Neural cell (in vitro differentiated cells): ENCODE data around the gene MYO10. TPM values are rescaled to one million over a fixed set of nuclear protein-coding genes. Genes with fewer than 3 reads are reported as not detected.

Source experiments
- H2AFZ ChIP-seq: fragments of 200-600, 300-800 bp; sonication (generic), shearing (Covaris generic); 2 replicates; pipeline ENCODE4 v1.6.0; 2014; ENCODE audit warnings: low read depth, mild to moderate bottlenecking, antibody characterized with exemption, low read length, moderate library complexity
- H3F3A ChIP-seq: fragments of 200-600 bp; shearing (Covaris generic); 2 replicates; pipeline ENCODE4 v1.6.1; 2016; ENCODE audit warnings: mild to moderate bottlenecking, moderate library complexity, mixed read lengths, antibody characterized with exemption, low read length; ENCODE audit not compliant: insufficient read depth, poor library complexity, severe bottlenecking
- H3K27ac ChIP-seq: fragments of 200-600, 300-800 bp; sonication (generic), shearing (Covaris generic); 2 replicates; pipeline ENCODE4 v1.5.1; 2014; ENCODE audit warnings: mild to moderate bottlenecking, low read length, moderate library complexity
- H3K27me3 ChIP-seq: fragments of 300-800, 200-600 bp; sonication (generic), shearing (Covaris generic); 2 replicates; pipeline ENCODE4 v1.6.0; 2014; ENCODE audit warnings: mild to moderate bottlenecking, low read depth, low read length, moderate library complexity; ENCODE audit not compliant: insufficient read depth
- H3K36me3 ChIP-seq: fragments of 300-800, 200-600 bp; sonication (generic), shearing (Covaris generic); 2 replicates; pipeline ENCODE4 v1.5.1; 2014; ENCODE audit warnings: mild to moderate bottlenecking, antibody characterized with exemption, low read length, moderate library complexity; ENCODE audit not compliant: insufficient read depth
- H3K4me2 ChIP-seq: fragments of 300-800, 200-600 bp; sonication (generic), shearing (Covaris generic); 2 replicates; pipeline ENCODE4 v1.6.0; 2014; ENCODE audit warnings: mild to moderate bottlenecking, low read length
- H3K4me3 ChIP-seq: fragments of 300-800, 200-600 bp; sonication (generic), shearing (Covaris generic); 2 replicates; pipeline ENCODE4 v1.5.1; 2014; ENCODE audit warnings: mild to moderate bottlenecking, low read length, moderate library complexity
- H3K79me2 ChIP-seq: fragments of 200-600 bp; shearing (Covaris generic); replicated peaks from 2 replicates; pipeline ENCODE4 v1.6.0; 2014; ENCODE audit warnings: mild to moderate bottlenecking, low read length, moderate library complexity; ENCODE audit not compliant: insufficient read depth
- H3K9ac ChIP-seq: fragments of 300-800, 200-600 bp; sonication (generic), shearing (Covaris generic); 2 replicates; pipeline ENCODE4 v1.6.1; 2016; ENCODE audit warnings: mild to moderate bottlenecking, low read length, mixed read lengths
- H3K9me2 ChIP-seq: fragments of 200-600 bp; shearing (Covaris generic); 2 replicates; pipeline ENCODE4 v1.6.1; 2016; ENCODE audit warnings: mild to moderate bottlenecking, low read length, mixed read lengths; ENCODE audit not compliant: insufficient read depth
- H3K9me3 ChIP-seq: fragments of 200-600, 300-800 bp; sonication (generic), shearing (Covaris generic); 2 replicates; pipeline ENCODE4 v1.6.1; 2016; ENCODE audit warnings: mild to moderate bottlenecking, mixed run types, low read length, moderate library complexity, mixed read lengths
- H4K20me1 ChIP-seq: fragments of 200-600 bp; shearing (Covaris generic); 2 replicates; pipeline ENCODE4 v1.6.1; 2016; ENCODE audit warnings: mild to moderate bottlenecking, mixed run types; ENCODE audit not compliant: insufficient read depth
- CTCF ChIP-seq: fragments of 450-650 bp; IDR thresholded peaks from 2 replicates; pipeline ENCODE4 v1.5.1; 2014; ENCODE audit warnings: antibody characterized with exemption, mild to moderate bottlenecking, moderate library complexity; ENCODE audit not compliant: poor library complexity, severe bottlenecking
- EP300 ChIP-seq: fragments of 450-650 bp; conservative IDR thresholded peaks from 2 replicates; pipeline ENCODE4 v1.6.1; 2014; ENCODE audit warnings: antibody characterized with exemption, mild to moderate bottlenecking, moderate library complexity; ENCODE audit not compliant: poor library complexity, severe bottlenecking
- EZH2 ChIP-seq: fragments of 200-600, 300-800 bp; shearing (Covaris generic), sonication (generic); IDR thresholded peaks from 2 replicates; pipeline ENCODE4 v1.6.1; 2014; ENCODE audit warnings: antibody characterized with exemption, low read length, borderline replicate concordance, mild to moderate bottlenecking; ENCODE audit not compliant: insufficient read depth, poor library complexity, severe bottlenecking
- MXI1 ChIP-seq: fragments of 450-650 bp; conservative IDR thresholded peaks from 2 replicates; pipeline ENCODE4 v1.6.1; 2014; ENCODE audit warnings: antibody characterized with exemption, mild to moderate bottlenecking; ENCODE audit not compliant: poor library complexity, severe bottlenecking
- POLR2AphosphoS5 ChIP-seq: IDR thresholded peaks from 2 replicates; pipeline ENCODE4 v1.6.1; 2012
- RAD21 ChIP-seq: fragments of 450-650 bp; conservative IDR thresholded peaks from 2 replicates; pipeline ENCODE4 v1.6.1; 2014; ENCODE audit warnings: antibody characterized with exemption, mild to moderate bottlenecking, moderate library complexity
- REST ChIP-seq: IDR thresholded peaks from 2 replicates; pipeline ENCODE4 v1.6.1; 2012; ENCODE audit warnings: borderline replicate concordance
- SMC3 ChIP-seq: fragments of 450-650 bp; conservative IDR thresholded peaks from 2 replicates; pipeline ENCODE4 v1.6.1; 2014; ENCODE audit warnings: antibody characterized with exemption, mild to moderate bottlenecking, moderate library complexity; ENCODE audit not compliant: poor library complexity
- TAF1 ChIP-seq: IDR thresholded peaks from 2 replicates; pipeline ENCODE4 v1.6.1; 2012; ENCODE audit warnings: low read depth
- polyA plus RNA-seq: library from polyadenylated mRNA; depleted of rRNA; stranded (reverse); fragments of >200 nt; gene quantifications from 2 replicates; pipeline ENCODE4 v1.2.3, GENCODE V29; 2014

Gene MYO10
- polyA plus RNA-seq, 1 donor from 2014 or later, result 3.2 TPM

DNA sequence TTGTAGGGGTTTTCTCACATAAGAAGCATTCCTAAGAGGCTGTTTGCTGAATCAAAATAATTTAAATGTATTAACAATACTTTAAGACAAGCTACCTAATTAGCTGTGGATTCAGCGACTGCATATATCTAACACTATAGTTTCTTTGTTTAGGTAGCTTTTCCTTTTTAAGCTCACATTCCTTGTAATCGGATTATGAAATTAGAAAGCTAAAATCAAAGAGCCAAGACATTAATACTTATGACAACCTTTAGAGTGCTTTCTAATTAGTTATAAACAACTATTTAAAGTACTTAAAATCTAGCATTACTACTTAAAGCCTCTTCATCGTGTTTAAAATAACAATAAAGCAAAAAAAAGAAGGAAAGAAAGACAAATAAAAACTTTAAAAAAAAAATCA is 182.0 kb downstream of the MYO10 start:
- no peaks in the 10 kb centered on the region for H3K9me2 ChIP-seq
- H3K36me3 ChIP-seq, result no peaks in the 10 kb centered on the region
- H3K27me3 ChIP-seq, result no peaks in the 10 kb centered on the region
- H3K27ac ChIP-seq, result no peak overlapping the region
- H2AFZ ChIP-seq, result no peak overlapping the region
- no peaks in the 10 kb centered on the region for H3F3A ChIP-seq
- H4K20me1 ChIP-seq, result no peaks in the 10 kb centered on the region
- no peak overlapping the region for H3K9ac ChIP-seq
- no peak for TF ChIP-seq POLR2AphosphoS5
- no peak for TF ChIP-seq CTCF
- no peak for TF ChIP-seq RAD21
- TF ChIP-seq EZH2, result no peak
- no peak for TF ChIP-seq EP300
- no peak for TF ChIP-seq SMC3
- TF ChIP-seq TAF1, result no peak
- TF ChIP-seq MXI1, result no peak
- no peak for TF ChIP-seq REST
- H3K4me2 ChIP-seq, result no peak overlapping the region
- no peaks in the 10 kb centered on the region for H3K79me2 ChIP-seq
- no peaks in the 10 kb centered on the region for H3K9me3 ChIP-seq
- no peak overlapping the region for H3K4me3 ChIP-seq

DNA sequence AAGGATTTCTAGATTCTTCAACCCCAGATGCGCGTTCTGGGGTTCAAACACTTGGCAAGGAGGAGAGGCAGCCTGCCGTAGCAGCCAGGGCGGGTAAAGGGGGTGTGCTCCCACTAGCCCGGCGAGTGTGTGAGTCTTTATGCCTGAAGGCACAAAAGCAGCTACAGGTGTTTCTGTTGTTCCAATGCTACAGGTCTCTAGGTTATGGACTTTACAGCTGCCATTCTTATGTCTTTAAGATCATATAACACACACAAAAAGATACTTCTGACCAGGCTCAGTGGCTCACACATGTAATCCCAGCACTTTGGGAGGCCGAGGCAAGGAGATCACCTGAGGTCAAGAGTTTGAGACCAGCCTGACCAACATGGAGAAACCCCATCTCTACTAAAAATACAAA is 185.6 kb downstream of the MYO10 start:
- H3K4me3 ChIP-seq, result no peak overlapping the region
- no peak overlapping the region for H3K27ac ChIP-seq
- H3K4me2 ChIP-seq, result no peak overlapping the region
- no peak overlapping the region for H3K9ac ChIP-seq
- no peaks in the 10 kb centered on the region for H4K20me1 ChIP-seq
- H3K79me2 ChIP-seq, result no peaks in the 10 kb centered on the region
- no peak for TF ChIP-seq TAF1
- no peak for TF ChIP-seq RAD21
- no peak for TF ChIP-seq MXI1
- no peak for TF ChIP-seq CTCF
- TF ChIP-seq SMC3, result no peak
- no peak for TF ChIP-seq EZH2
- no peak for TF ChIP-seq EP300
- TF ChIP-seq POLR2AphosphoS5, result no peak
- TF ChIP-seq REST, result no peak
- H2AFZ ChIP-seq, result no peak overlapping the region
- no peaks in the 10 kb centered on the region for H3K9me2 ChIP-seq
- no peaks in the 10 kb centered on the region for H3F3A ChIP-seq
- H3K9me3 ChIP-seq, result no peaks in the 10 kb centered on the region
- H3K36me3 ChIP-seq, result no peaks in the 10 kb centered on the region
- no peaks in the 10 kb centered on the region for H3K27me3 ChIP-seq
